Loucy (cell line): Measurements from ENCODE around the gene PKHD1.
"Not testable (repeated sequence)": the region's sequence is repeated elsewhere in the genome, so short reads cannot be mapped to it uniquely, and the experiment has no call there.

ENCODE experiments used
- EZH2phosphoT487 ChIP-seq: fragments of 200-600 bp; IDR thresholded peaks from 2 replicates; pipeline ENCODE4 v1.6.1; 2018; ENCODE audit warnings: antibody characterized with exemption, mild to moderate bottlenecking, moderate library complexity, borderline replicate concordance
- TF ChIP-seq, protein P1 (sequence below): fragments of 200-600 bp; sonication (generic); conservative IDR thresholded peaks from 2 replicates; pipeline ENCODE4 v1.5.1; 2014; ENCODE audit warnings: mild to moderate bottlenecking, antibody characterized with exemption, low read length

- TF ChIP-seq, protein P1, sequence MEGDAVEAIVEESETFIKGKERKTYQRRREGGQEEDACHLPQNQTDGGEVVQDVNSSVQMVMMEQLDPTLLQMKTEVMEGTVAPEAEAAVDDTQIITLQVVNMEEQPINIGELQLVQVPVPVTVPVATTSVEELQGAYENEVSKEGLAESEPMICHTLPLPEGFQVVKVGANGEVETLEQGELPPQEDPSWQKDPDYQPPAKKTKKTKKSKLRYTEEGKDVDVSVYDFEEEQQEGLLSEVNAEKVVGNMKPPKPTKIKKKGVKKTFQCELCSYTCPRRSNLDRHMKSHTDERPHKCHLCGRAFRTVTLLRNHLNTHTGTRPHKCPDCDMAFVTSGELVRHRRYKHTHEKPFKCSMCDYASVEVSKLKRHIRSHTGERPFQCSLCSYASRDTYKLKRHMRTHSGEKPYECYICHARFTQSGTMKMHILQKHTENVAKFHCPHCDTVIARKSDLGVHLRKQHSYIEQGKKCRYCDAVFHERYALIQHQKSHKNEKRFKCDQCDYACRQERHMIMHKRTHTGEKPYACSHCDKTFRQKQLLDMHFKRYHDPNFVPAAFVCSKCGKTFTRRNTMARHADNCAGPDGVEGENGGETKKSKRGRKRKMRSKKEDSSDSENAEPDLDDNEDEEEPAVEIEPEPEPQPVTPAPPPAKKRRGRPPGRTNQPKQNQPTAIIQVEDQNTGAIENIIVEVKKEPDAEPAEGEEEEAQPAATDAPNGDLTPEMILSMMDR = not testable (repeated sequence)
- TF ChIP-seq EZH2phosphoT487 = not testable (repeated sequence)
Measured at GRCh38 chr6:51918347-51918746, 169.1 kb downstream of the PKHD1 start.
